Muscle of arm (tissue), 12 donors: ENCODE results near the gene VWA8. TPM values are rescaled to one million over a fixed set of nuclear protein-coding genes. Genes with fewer than 3 reads are reported as not detected.
"Not testable (repeated sequence)": the region's sequence is repeated elsewhere in the genome, so short reads cannot be mapped to it uniquely, and the experiment has no call there.

Experiments
- DNase-seq: peaks from one replicate; pipeline ENCODE4 v3.0.0-alpha.2; 2013
- polyA plus RNA-seq, 12 donors: library from polyadenylated mRNA; unstranded; fragments of 120-200 nt; gene quantifications; one replicate each; pipeline ENCODE4 v1.2.1, GENCODE V29; 2013; ENCODE audit not compliant: insufficient read length in 12 of 12

VWA8 gene
- polyA plus RNA-seq, 12 donors = 8.4 to 11.6 (median 10.4) TPM; not detected in 1

- not testable (repeated sequence) for DNase-seq
Observed at GRCh38 chr13:41647699-41648313, 313.1 kb downstream of the VWA8 start.

- peak; percentile 39 for DNase-seq
Observed at GRCh38 chr13:41645331-41645730, 315.6 kb downstream of the VWA8 start.

GRCh38 chr13:41644742-41645141, 316.2 kb downstream of the VWA8 start:
- DNase-seq = no peak

GRCh38 chr13:41643507-41643906, 317.4 kb downstream of the VWA8 start:
- DNase-seq = no peak

GRCh38 chr13:41641961-41642360, 318.9 kb downstream of the VWA8 start:
- no peak for DNase-seq

- DNase-seq = no peak
Observed at GRCh38 chr13:41641429-41641828, 319.5 kb downstream of the VWA8 start.

- peak; percentile 31 for DNase-seq
Observed at GRCh38 chr13:41639955-41640780, 320.7 kb downstream of the VWA8 start.

- DNase-seq = no peak
Observed at GRCh38 chr13:41639237-41639904, 321.5 kb downstream of the VWA8 start.

GRCh38 chr13:41637586-41637985, 323.3 kb downstream of the VWA8 start:
- no peak for DNase-seq

GRCh38 chr13:41637032-41637431, 323.9 kb downstream of the VWA8 start:
- not testable (repeated sequence) for DNase-seq

GRCh38 chr13:41636590-41636989, 324.3 kb downstream of the VWA8 start:
- DNase-seq = not testable (repeated sequence)

- DNase-seq = no peak
Observed at GRCh38 chr13:41634407-41634806, 326.5 kb downstream of the VWA8 start.

- no peak for DNase-seq
Observed at GRCh38 chr13:41633776-41634175, 327.1 kb downstream of the VWA8 start.

- no peak for DNase-seq
Observed at GRCh38 chr13:41631296-41631965, 329.5 kb downstream of the VWA8 start.

- no peak for DNase-seq
Observed at GRCh38 chr13:41627425-41627824, 333.5 kb downstream of the VWA8 start.

GRCh38 chr13:41624041-41624440, 336.9 kb downstream of the VWA8 start:
- no peak for DNase-seq

- DNase-seq = no peak
Observed at GRCh38 chr13:41622432-41623429, 338.2 kb downstream of the VWA8 start.

- DNase-seq = no peak
Observed at GRCh38 chr13:41621716-41622431, 339.0 kb downstream of the VWA8 start.

GRCh38 chr13:41617633-41618032, 343.3 kb downstream of the VWA8 start:
- DNase-seq = not testable (repeated sequence)

- no peak for DNase-seq
Observed at GRCh38 chr13:41616151-41616550, 344.8 kb downstream of the VWA8 start.
